ENCODE data around the gene STAT1.

GRCh38 chr2:190990132-190990531 lies 23.8 kb downstream of the STAT1 start:
- TF ChIP-seq CTCF (IDR thresholded peaks at IDR 0.05 in 2 of 3, conservative IDR thresholded peaks at IDR 0.05 in 1 of 3; ENCODE audit: borderline replicate concordance in 1 of 3, insufficient read depth in 1 of 3, low read depth in 2 of 3, low read length in 2 of 3), result no peak
- TF ChIP-seq POLR2A (IDR thresholded peaks at IDR 0.05; ENCODE audit: borderline replicate concordance, extremely low read depth, insufficient read depth, insufficient read length), result no peak
- no peak for TF ChIP-seq EZH2phosphoT487 (IDR thresholded peaks at IDR 0.05; ENCODE audit: borderline replicate concordance)
- no peak for TF ChIP-seq EZH2 (IDR thresholded peaks at IDR 0.05)
- TF ChIP-seq YY1 (IDR thresholded peaks at IDR 0.05; ENCODE audit: extremely low read depth, insufficient replicate concordance, low read depth, low read length), result no peak
- TF ChIP-seq MAX (IDR thresholded peaks at IDR 0.05), result no peak
- TF ChIP-seq ATF3 (IDR thresholded peaks at IDR 0.05), result no peak
- no peak for TF ChIP-seq TCF7L2 (IDR thresholded peaks at IDR 0.05; ENCODE audit: borderline replicate concordance, extremely low read depth, insufficient read depth, insufficient read length)
- no peak for TF ChIP-seq POLR2AphosphoS5 (IDR thresholded peaks at IDR 0.05; ENCODE audit: low read depth, low read length)
- TF ChIP-seq ZBTB33 (IDR thresholded peaks at IDR 0.05; ENCODE audit: extremely low read depth, insufficient replicate concordance, low read length), result no peak
- TF ChIP-seq REST (IDR thresholded peaks at IDR 0.05; ENCODE audit: low read depth), result no peak
- no peak for TF ChIP-seq EGR1 (IDR thresholded peaks at IDR 0.05; ENCODE audit: low read depth)

Data from HCT116 (cell line).